ENCODE data around the gene OTOP3.

DNA sequence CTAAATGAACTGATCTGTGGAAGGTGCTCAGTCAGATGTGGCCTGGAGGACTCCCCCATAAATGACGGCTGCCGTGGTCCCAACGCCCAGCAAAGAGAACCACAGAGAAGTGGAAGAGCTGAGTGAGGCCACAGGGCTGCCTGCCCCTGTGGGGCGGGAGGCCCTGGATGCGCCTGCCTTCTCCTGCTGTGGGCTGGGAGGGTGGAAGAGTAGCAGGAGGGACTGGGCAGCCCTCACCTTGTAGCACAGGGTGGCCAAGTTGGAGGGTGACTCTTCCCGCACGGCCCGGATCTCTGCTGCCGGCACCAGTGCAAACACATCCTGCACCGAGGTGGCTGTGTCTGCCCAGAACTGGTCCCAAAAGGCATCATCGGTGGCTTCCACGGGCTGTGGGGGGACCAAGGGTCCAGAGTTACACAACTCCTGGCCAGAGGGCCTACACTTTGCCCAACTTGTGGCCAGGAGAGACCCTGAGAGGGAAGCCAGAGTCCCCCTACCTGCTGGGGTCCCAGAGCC, 28.6 kb downstream of the OTOP3 start:
- TF ChIP-seq, protein P1, sequence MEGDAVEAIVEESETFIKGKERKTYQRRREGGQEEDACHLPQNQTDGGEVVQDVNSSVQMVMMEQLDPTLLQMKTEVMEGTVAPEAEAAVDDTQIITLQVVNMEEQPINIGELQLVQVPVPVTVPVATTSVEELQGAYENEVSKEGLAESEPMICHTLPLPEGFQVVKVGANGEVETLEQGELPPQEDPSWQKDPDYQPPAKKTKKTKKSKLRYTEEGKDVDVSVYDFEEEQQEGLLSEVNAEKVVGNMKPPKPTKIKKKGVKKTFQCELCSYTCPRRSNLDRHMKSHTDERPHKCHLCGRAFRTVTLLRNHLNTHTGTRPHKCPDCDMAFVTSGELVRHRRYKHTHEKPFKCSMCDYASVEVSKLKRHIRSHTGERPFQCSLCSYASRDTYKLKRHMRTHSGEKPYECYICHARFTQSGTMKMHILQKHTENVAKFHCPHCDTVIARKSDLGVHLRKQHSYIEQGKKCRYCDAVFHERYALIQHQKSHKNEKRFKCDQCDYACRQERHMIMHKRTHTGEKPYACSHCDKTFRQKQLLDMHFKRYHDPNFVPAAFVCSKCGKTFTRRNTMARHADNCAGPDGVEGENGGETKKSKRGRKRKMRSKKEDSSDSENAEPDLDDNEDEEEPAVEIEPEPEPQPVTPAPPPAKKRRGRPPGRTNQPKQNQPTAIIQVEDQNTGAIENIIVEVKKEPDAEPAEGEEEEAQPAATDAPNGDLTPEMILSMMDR (IDR thresholded peaks at IDR 0.05; ENCODE audit: low read depth, low read length), result no peak
- no peak for TF ChIP-seq EZH2phosphoT487 (IDR thresholded peaks at IDR 0.05; ENCODE audit: low read depth)

Data from OCI-LY3 (cell line).